Activated CD4-positive, alpha-beta T cell treated with anti-CD3 and anti-CD28 coated beads for 24 hours (primary cell): ENCODE results near the gene AKAP13.

ENCODE experiments used
- DNase-seq, 2 donors: peaks; one replicate each; pipeline ENCODE4 v3.0.0-alpha.2; 2020; ENCODE audit warnings: low read depth in 2 of 2

Gene AKAP13

GRCh38 chr15:85726454-85726853 lies 346.1 kb downstream of the AKAP13 start:
- no peak for DNase-seq

GRCh38 chr15:85727068-85727467 lies 346.7 kb downstream of the AKAP13 start:
- DNase-seq, result no peak

- peak in 1 of 2 donors; percentile 49 for DNase-seq
Measured at GRCh38 chr15:85730001-85730820, 349.8 kb downstream of the AKAP13 start.

- no peak for DNase-seq
Measured at GRCh38 chr15:85733416-85733815, 353.0 kb downstream of the AKAP13 start.

GRCh38 chr15:85737061-85737460 lies 356.7 kb downstream of the AKAP13 start:
- no peak for DNase-seq

GRCh38 chr15:85741021-85741421 lies 360.6 kb downstream of the AKAP13 start:
- no peak for DNase-seq

GRCh38 chr15:85741662-85742061 lies 361.3 kb downstream of the AKAP13 start:
- DNase-seq, result no peak

GRCh38 chr15:85742186-85742821 lies 361.9 kb downstream of the AKAP13 start:
- DNase-seq, result no peak

GRCh38 chr15:85743392-85744055 lies 363.1 kb downstream of the AKAP13 start:
- DNase-seq, result no peak

- DNase-seq, result no peak
Measured at GRCh38 chr15:85744579-85744978, 364.2 kb downstream of the AKAP13 start.

GRCh38 chr15:85745023-85745422 lies 364.6 kb downstream of the AKAP13 start:
- no peak for DNase-seq

GRCh38 chr15:85745525-85746150 lies 365.2 kb downstream of the AKAP13 start:
- DNase-seq, result no peak

- no peak for DNase-seq
Measured at GRCh38 chr15:85746641-85747040, 366.2 kb downstream of the AKAP13 start.

- DNase-seq, result no peak
Measured at GRCh38 chr15:85748176-85748575, 367.8 kb downstream of the AKAP13 start.

- no peak for DNase-seq
Measured at GRCh38 chr15:85748729-85749128, 368.3 kb downstream of the AKAP13 start.

GRCh38 chr15:85749261-85750151 lies 369.1 kb downstream of the AKAP13 start:
- DNase-seq, result no peak

- DNase-seq, result no peak
Measured at GRCh38 chr15:85750319-85751290, 370.2 kb downstream of the AKAP13 start.

- no peak for DNase-seq
Measured at GRCh38 chr15:85751291-85752123, 371.1 kb downstream of the AKAP13 start.

GRCh38 chr15:85752124-85752475 lies 371.7 kb downstream of the AKAP13 start:
- DNase-seq, result no peak
